GM12892 (cell line): Measurements from ENCODE around the gene MARK3.

Source experiments
- POLR2A ChIP-seq: IDR thresholded peaks from 2 replicates; pipeline ENCODE4 v1.6.1; 2011; ENCODE audit warnings: low read depth, low read length, control low read depth
- POLR2AphosphoS5 ChIP-seq: IDR thresholded peaks from 2 replicates; pipeline ENCODE4 v1.6.1; 2011; ENCODE audit warnings: low read depth, low read length, control low read depth

- TF ChIP-seq POLR2AphosphoS5 (no peak), POLR2A (no peak)
Measured at GRCh38 chr14:103527408-103528145, 142.4 kb downstream of the MARK3 start.
